ENCODE data around the gene PBX4. TPM values are rescaled to one million over a fixed set of nuclear protein-coding genes. Genes with fewer than 3 reads are reported as not detected.
"Not testable (repeated sequence)": the region's sequence is repeated elsewhere in the genome, so short reads cannot be mapped to it uniquely, and the experiment has no call there.

PBX4 gene
- 2.1 and 3.0 TPM in 2 replicates for total RNA-seq (2014; rRNA removed; shearing (Covaris generic))

DNA sequence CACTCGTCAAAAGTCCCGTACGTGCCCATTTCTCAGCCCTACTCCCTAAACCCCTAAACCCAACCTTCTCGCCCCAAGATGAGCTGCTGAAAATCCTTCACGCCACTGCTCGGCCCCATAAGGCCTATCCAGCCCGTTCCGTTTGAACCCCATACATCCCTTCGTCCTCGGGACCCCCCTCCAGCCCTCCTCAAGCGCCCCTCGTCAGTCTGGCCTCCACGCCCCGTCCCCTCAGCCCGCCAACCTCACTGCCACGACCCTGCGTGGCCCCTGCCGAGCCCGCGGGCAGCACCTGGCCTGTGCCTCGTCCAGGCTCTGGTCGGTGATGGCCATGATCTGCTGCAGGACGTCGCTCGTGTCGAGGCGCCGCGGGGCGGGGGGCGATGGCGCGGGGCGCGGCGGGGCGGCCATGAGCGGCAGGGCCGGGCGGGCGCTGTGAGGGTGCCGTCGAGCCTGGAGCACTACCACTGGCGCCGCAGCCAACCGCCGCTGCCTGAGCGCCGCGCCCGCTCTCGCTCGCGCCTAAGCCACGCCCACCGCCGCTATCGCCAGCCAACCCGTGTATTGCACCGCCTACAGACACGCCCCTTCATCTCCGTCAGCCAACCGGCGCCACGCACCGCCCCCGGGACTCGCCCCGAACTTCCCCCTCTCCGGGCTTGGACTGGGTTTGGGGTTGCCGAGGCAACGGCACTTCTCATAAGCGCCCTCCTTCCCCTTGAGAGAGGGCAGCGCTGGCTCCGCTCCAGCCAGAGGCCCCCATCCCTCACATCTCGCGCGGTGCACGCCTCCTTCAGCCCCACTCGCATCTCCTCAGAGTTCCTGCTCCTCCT, at the start of gene PBX4:
Gene PBX4, minus strand, starts transcription at position 469 of the 833 bp plus-strand sequence. Its CDS starts 58 bp downstream, at position 411.
- peak; percentile 93 for DNase-seq (ENCODE audit: low read depth)

DNA sequence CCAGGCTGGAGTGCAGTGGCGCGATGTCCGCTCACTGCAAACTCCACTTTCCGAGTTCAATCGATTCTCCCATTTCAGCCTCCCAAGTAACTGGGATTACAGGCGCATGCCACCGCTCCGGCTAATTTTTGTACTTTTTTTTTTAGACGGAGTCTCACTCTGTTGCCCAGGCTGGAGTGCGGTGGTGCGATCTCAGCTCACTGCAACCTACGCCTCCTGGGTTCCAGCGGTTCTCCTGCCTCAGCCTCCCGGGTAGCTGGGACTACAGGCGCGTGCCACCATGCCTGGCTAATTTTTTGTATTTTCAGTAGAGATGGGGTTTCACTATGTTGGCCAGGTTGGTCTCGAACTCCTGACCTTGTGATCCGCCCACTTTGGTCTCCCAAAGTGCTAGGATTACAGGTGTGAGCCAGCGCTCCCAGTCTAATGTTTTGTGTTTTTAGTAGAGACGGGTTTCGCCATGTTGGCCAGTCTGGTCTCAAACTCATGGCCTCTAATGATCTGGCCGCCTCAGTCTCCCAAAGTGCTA, 47.0 kb upstream of the PBX4 start:
- not testable (repeated sequence) for DNase-seq (ENCODE audit: low read depth)

DNA sequence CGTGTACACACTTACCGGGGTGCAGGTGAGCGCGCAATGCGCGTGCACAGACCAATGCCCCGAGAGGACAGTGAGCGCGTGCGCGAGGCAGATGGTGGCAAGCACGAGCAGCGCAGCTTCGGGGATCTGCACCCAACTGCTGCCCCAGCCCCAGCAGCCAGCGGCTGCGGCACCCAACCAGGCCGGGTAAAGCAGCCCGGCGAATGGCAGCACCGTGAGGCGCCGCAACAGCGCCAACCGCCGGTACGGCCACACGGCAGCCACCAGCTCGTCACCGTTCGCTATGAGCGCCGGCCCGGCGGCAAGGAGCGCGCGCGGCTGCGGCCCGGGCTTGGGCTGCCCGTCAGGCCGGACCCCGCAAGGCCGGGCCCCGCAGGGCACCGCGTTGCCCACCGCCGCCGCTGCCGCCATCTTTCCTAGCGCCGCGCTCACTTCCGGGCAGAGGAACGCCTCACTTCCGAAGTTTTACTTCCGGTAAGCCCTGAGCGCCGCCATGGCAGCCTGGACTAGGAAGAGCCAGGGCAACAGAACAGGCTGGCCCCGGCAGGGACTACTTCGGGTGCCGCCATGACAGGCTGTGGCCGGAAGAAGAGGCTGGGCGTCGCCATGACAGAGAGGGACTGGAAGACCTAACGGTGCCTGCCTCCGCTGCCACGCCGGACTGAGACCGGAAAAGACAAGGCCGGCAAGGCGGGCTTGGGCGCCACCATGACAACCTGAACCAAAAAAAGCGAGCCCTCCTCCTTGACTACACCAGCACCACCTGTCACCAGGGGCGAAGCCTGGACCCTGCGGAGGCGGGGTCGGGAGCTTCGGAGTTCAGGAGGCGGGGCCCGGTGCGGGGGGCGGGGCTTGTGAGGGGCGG, 45.0 kb upstream of the PBX4 start, which contains the start of gene ATP13A1:
Gene ATP13A1, minus strand, starts transcription at position 421 of the 865 bp plus-strand sequence. Its CDS starts 10 bp downstream, at position 411.
- peak; percentile 93 for DNase-seq (ENCODE audit: low read depth)

GRCh38 chr19:19662871-19663255, 44.4 kb upstream of the PBX4 start:
- no peak for DNase-seq (ENCODE audit: low read depth)

- DNase-seq (ENCODE audit: low read depth) = no peak
Observed at GRCh38 chr19:19662344-19662743, 43.9 kb upstream of the PBX4 start.

- no peak for DNase-seq (ENCODE audit: low read depth)
Observed at GRCh38 chr19:19661675-19662251, 43.3 kb upstream of the PBX4 start.

DNA sequence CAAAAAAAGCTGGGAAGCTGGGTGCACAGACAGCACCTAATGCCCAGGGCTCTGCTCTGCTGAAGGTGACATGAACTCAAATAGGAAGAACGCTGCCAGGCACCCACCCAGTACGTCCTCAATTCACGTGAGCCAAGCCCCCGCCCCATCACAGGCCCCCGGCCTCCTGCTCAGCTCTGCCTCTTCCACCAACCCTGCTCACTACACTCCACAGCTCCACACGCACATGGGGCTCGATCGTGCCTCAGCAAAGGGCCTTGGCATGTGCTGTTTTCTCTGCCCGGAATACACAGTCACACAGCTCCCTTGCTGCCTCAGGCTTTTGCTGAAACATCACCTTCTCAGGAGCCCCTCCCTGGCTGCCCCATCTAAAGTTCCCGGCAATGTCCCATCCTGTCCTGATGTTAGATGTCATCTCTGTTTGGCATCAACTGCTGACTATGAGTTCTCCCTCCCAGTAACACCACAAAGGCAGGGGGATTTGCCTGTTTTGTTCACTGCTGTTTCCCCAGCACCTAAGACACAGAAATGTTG, 42.7 kb upstream of the PBX4 start:
- DNase-seq (ENCODE audit: low read depth) = no peak

DNA sequence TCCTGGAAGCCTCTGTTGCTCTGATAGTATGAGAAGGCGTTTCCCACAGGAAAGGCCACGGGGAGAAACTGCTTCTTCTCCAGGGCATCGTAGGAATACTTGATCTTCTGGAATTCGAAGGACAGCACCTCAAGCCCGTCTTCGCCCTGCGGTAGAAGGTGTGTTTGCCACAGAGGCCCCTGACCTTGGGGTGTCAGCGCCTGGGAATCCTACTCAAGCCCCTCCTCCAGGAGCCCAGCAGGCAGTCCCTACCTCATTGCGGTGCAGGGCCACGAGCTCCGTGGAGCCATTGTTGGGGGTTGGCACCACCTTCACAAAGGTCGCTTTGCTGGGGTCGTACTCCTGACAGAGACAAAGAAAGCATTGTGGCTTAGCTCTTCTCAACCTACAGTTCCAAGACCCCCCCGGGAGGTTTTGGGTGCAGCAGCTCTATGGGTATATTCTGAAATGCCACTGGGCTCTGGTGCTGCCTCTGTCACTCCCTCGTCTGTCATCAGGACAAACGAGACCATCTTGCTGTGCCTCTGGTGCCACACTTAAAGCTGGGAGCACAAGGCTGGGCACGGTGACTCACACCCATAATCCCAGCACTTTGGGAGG, 41.3 kb upstream of the PBX4 start:
- no peak for DNase-seq (ENCODE audit: low read depth)

GRCh38 chr19:19657397-19657783, 38.9 kb upstream of the PBX4 start:
- DNase-seq (ENCODE audit: low read depth) = no peak

- no peak for DNase-seq (ENCODE audit: low read depth)
Observed at GRCh38 chr19:19656451-19657396, 38.2 kb upstream of the PBX4 start.

DNA sequence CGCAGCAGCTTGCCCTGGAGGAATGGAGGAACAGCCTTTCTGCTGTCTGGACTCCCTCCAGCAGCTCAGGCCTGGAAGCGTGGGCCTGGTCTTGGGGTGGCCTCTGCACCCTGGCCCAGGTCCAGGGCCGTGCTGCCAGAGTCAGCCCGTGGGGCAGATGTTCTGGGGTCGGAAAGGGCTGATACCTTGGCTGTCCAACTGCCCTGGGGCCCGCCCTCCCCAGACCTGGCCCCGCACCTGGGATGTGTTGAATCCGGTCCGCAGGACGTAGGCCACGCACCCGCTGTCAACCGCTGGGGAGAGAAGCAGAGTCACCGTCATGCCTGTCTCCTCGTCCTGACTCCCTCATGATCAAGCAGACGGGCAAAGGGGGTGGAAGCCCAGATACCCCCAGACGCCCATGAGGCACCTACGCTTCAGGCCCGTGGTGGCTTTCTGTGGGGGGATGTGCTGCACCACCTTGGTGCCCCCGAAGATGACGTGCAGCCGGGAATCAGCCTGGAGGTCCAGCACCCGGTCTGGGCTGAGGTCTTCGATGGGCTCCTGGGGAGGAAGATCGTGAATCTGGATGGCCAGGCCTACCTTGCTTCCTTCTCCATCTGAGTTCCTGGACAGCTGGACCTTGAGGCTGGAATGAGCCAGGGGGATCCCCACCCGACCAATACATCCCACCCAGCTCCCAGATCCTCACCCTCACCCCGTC, 37.3 kb upstream of the PBX4 start:
- no peak for DNase-seq (ENCODE audit: low read depth)

GRCh38 chr19:19655051-19655594, 36.6 kb upstream of the PBX4 start:
- DNase-seq (ENCODE audit: low read depth) = no peak

DNA sequence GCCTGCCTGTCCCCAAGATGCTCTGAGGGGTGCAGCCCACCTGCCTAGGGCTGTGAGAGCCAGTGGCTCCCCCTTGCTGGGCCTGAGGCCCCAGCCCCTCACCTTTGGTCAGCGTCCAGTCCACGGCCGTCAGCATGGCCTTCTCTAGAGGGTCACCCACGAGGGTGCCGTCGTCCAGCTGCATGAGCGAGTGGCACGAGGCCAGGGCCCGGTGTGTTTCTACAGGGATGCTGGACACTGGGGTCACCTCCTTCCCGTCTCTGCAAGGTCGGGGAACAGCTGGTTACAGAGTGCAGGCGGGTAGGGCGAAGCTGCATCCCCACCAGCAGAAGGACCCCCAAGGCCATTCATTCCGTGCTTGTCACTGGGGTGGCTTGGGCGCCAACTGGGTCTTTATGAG, 36.0 kb upstream of the PBX4 start:
- no peak for DNase-seq (ENCODE audit: low read depth)

DNA sequence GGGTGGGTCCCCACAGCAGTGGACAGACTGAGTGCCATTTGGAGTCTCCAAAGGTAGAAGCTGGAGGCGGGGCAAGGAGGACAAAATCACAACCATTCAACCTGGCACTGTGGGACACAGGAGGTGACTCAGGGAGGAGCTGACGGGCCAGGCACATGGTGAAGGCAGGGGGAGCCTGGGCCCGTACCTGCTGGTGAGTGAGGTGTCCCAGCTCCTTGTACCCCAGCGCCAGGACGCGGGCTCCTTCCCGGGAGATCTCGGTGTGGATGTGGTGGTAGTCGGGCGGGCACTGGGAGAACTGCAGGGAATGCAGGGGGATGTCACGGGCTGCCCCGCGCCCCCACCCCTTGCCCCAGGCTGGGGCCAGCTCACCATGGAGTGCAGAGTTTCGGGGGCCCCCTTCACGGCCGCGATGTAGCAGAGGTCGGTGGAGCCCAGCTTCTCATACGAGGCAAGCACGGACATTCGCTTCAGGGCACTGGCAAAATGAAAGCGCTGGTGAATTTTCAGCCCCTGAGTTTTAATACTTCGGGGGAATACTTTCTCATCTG, 35.2 kb upstream of the PBX4 start:
- DNase-seq (ENCODE audit: low read depth) = no peak

- peak; percentile 59 for DNase-seq (ENCODE audit: low read depth)
Observed at GRCh38 chr19:19652482-19653295, 34.2 kb upstream of the PBX4 start.

- no peak for DNase-seq (ENCODE audit: low read depth)
Observed at GRCh38 chr19:19651076-19651475, 32.6 kb upstream of the PBX4 start.

DNA sequence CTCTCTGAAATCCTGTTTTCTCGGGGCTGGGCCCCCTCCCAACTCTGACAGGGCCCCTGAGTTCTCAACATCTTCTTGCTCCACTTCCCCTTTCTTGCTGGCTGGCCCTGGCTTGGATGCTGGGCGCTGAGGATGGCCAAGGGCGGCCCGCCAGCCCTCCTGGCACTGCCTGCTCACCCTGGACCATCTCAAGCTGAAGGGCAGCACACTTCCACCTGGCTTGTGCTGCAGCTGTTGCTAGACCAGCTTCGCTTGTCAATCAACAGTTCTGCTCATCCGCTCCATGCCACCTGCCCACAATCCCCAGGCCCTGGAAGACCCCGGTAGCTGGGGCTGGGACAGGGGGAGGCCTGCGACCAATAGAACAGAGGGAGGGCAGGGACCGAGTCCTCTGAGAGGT, 31.8 kb upstream of the PBX4 start:
- no peak for DNase-seq (ENCODE audit: low read depth)

DNA sequence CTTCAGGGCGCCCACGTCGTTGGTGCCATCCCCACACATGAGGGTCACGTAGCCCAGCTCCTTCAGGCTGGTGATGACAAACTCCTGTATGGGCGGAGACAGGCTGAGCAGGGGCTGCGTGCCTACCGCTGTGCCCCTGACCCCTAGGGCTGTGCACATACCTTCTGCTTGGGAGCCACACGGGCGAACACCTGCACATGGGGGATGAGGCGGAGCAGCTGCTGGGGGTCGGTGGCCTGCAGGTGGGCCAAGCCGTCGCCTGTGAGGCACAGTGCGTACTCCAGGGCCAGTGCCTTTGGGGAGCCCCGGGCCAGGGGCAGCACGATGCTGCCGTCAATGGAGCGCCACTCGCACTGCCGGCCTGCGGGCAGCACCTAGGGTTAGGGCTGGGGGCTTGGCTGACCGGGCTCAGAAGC, 31.1 kb upstream of the PBX4 start:
- no peak for DNase-seq (ENCODE audit: low read depth)

Measured in RPMI7951 (cell line).